Lower leg skin (tissue), 4 donors: ENCODE measurements around the gene MGRN1. TPM values are rescaled to one million over a fixed set of nuclear protein-coding genes. Genes with fewer than 3 reads are reported as not detected.
"Not testable (repeated sequence)": the region's sequence is repeated elsewhere in the genome, so short reads cannot be mapped to it uniquely, and the experiment has no call there.

Experiments
- DNase-seq, 2 donors: peaks; one replicate each; pipeline ENCODE4 v3.0.0-alpha.2; 2019; ENCODE audit warnings: low spot score in 2 of 2
- H3K4me3 ChIP-seq: fragments of 200-600 bp; sonication (generic); 2 replicates; pipeline ENCODE4 v1.5.1; 2017; ENCODE audit warnings: mild to moderate bottlenecking, low read depth; ENCODE audit not compliant: poor library complexity, severe bottlenecking
- POLR2A ChIP-seq, 2 donors: fragments of 450-650 bp; IDR thresholded peaks; one replicate each; pipeline ENCODE4 v1.6.1; 2016 to 2017; ENCODE audit warnings: antibody characterized with exemption in 2 of 2, mild to moderate bottlenecking in 1 of 2, moderate library complexity in 1 of 2
- WGBS, 2 donors: methylation state at CpG; one replicate each; pipeline ENCODE4 v1.1.5; 2018; 5-methylcytosine and 5-hydroxymethylcytosine counted together
- intact Hi-C: fragments of 100-400 bp; cut with DNase I; formaldehyde crosslinking; loops from one replicate; pipeline ENCODE4 v1.15.0; 2023; ENCODE audit warnings: low total_unique reads
- total RNA-seq, 4 donors: library from RNA; depleted of rRNA; stranded (reverse); fragments of >200 nt; gene quantifications; one replicate each; pipeline ENCODE4 v1.1.0, GENCODE V29; 2016
- TF ChIP-seq, protein P1 (sequence below), 3 donors: fragments of 450-650 bp; IDR thresholded peaks; one replicate each; pipeline ENCODE4 v1.5.1; 2016; ENCODE audit warnings: antibody characterized with exemption in 3 of 3, mild to moderate bottlenecking in 3 of 3, moderate library complexity in 2 of 3

Gene MGRN1
- total RNA-seq, 4 donors from 2014 or later = 35.3 to 53.4 (median 40.1) TPM

DNA sequence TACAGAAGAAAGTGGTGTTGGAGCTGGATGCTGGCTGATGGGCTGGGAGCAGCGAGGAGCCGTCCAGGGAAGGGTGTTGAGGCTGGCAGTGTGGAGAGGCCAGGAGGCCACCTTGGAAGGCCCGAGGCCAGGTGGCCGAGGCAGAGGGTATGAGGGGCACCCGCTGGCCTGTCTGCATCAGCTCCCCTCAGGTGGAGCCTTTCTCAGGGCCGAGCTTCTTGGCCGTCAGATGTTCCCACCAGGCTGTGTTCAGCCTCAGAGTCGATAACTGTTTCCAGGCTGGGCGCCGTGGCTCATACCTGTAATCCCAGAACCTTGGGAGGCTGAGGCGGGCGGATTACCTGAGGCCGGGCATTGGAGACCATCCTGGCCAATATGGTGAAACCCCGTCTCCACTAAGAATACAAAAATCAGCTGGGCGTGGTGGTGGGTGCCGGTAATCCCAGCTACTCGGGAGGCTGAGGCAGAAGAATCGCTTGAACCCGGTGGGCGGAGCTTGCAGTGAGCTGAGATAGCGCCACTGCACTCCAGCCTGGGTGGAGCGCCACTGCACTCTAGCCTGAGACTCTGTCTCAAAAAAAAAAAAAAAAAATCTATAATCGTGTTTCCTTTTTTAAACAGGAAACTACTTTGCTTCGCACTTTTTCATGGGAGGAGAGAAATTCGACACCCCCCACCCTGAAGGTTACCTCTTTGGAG is 25.3 kb downstream of the MGRN1 start:
- no peak overlapping the region for H3K4me3 ChIP-seq
- DNase-seq = no peak
- TF ChIP-seq, protein P1, sequence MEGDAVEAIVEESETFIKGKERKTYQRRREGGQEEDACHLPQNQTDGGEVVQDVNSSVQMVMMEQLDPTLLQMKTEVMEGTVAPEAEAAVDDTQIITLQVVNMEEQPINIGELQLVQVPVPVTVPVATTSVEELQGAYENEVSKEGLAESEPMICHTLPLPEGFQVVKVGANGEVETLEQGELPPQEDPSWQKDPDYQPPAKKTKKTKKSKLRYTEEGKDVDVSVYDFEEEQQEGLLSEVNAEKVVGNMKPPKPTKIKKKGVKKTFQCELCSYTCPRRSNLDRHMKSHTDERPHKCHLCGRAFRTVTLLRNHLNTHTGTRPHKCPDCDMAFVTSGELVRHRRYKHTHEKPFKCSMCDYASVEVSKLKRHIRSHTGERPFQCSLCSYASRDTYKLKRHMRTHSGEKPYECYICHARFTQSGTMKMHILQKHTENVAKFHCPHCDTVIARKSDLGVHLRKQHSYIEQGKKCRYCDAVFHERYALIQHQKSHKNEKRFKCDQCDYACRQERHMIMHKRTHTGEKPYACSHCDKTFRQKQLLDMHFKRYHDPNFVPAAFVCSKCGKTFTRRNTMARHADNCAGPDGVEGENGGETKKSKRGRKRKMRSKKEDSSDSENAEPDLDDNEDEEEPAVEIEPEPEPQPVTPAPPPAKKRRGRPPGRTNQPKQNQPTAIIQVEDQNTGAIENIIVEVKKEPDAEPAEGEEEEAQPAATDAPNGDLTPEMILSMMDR (IDR thresholded peaks at IDR 0.05) = no peak
- no peak for TF ChIP-seq POLR2A (IDR thresholded peaks at IDR 0.05)
- intact Hi-C loops = no loop called here
- 91 to 92% methylated on average over 23 to 25 of the region's 25 CpGs for WGBS, 2 donors

DNA sequence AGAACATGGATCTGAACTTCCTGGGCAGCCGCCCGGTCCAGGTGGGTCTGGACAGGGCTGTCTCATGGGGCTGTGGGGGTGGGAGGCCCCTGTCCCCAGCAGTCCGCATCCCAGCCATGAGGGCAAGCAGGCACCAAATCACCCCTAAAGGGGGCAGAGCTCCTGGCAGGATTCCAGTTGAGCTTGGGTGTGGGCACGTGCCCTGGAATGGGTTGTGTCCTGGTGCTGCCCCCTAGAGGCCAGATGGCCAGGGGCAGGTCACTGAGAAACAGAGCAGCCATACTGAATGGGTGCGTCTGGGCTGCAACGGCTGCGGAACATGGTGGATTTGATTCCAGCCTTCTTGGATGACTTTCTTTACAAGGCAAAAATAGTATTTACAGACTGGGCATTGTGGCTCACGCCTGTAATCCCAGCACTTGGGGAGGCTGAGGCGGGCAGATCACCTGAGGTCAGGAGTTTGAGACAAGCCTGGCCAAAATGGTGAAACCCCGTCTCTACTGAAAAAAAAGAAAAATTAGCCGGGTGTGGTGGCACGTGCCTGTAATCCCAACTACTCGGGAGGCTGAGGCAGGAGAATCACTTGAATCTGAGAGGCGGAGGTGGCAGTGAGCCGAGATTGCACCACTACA is 25.9 kb downstream of the MGRN1 start:
- H3K4me3 ChIP-seq, intact Hi-C loops, DNase-seq: not testable (repeated sequence)
- 87% methylated on average over 15 of the region's 15 CpGs for WGBS, 2 donors

- TF ChIP-seq, protein P1 (IDR thresholded peaks at IDR 0.05) = no peak
- TF ChIP-seq POLR2A (IDR thresholded peaks at IDR 0.05) = no peak
- no peak for DNase-seq
- intact Hi-C loops = no loop called here
- H3K4me3 ChIP-seq = no peak overlapping the region
- 84 to 93% methylated on average over 13 of the region's 13 CpGs for WGBS, 2 donors
Observed at GRCh38 chr16:4651827-4652226, 27.2 kb downstream of the MGRN1 start.

- intact Hi-C loops = no loop called here
- DNase-seq = no peak
- no peak overlapping the region for H3K4me3 ChIP-seq
- 90 to 93% methylated on average over 19 to 25 of the region's 25 CpGs for WGBS, 2 donors
- TF ChIP-seq POLR2A (IDR thresholded peaks at IDR 0.05) = no peak
- TF ChIP-seq, protein P1 (IDR thresholded peaks at IDR 0.05) = no peak
Observed at GRCh38 chr16:4652561-4652960, 27.9 kb downstream of the MGRN1 start.

DNA sequence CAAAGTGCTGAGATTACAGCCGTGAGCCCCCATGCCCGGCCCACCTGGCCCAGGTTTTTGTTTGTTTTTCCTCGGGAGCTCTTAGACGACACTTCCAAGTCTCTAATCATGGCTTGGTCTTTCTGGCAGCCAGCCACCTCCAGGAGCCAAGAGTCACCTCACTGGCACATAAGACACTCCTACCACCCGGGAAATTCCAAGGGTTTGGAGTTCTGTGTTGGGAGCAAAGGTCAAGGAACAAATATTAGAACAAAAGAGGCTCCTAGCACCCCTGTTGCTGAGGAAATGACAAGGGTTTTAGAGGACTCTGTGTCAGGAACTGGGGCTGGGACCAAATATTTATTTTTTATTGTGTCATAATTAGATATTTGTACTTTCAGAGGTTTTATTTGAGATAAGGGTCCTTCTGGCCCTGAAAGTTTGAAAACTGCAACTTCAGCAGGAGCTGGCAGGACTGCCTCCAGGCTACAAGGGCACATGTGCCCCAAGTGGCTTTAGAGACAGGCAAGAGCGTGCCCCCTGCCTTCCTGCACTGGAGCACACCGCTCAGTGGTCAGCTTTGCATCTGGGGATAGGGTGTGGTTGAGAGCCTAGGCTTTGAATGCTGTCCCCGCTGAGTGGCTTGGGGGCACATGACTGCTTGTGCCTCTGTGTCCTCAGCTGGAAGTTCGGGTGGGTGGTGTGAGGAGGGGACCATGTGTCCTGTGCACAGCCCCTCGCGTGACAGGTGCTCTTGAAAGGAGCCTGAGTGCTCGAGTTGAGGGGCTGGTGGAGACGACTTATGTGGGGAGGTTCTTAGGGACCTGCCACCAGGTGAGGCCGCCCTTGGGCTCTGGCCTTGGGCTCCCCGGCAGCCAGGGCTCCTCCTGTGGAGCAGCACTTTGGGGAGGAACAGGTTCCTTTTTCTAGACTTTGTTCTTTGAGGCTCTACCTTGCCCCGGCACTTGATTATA is 29.7 kb downstream of the MGRN1 start:
- 88 to 89% methylated on average over 16 of the region's 16 CpGs for WGBS, 2 donors
- no peak for DNase-seq
- no peak overlapping the region for H3K4me3 ChIP-seq
- TF ChIP-seq, protein P1 (IDR thresholded peaks at IDR 0.05) = no peak
- TF ChIP-seq POLR2A (IDR thresholded peaks at IDR 0.05) = no peak
- intact Hi-C loops = no loop called here
